Heart left ventricle (tissue), 13 donors: ENCODE results near the gene RNF141.

ENCODE experiments used
- CTCF ChIP-seq, 12 donors: fragments of 200-600 bp; sonication (generic) in 4 of 12; IDR thresholded peaks; one replicate each; pipeline versions ENCODE4 v1.5.0 to v1.8.0; 2018 to 2022; ENCODE audit warnings: antibody characterized with exemption in 12 of 12, mild to moderate bottlenecking in 5 of 12
- POLR2A ChIP-seq, 2 donors: fragments of 450-650 bp; IDR thresholded peaks; one replicate each; pipeline ENCODE4 v1.6.1; 2017; ENCODE audit warnings: antibody characterized with exemption in 2 of 2, mild to moderate bottlenecking in 2 of 2, moderate library complexity in 2 of 2
- donor health status: ischemic (EF 13 %, LVEDD 7.1; RV severe dilation, severe dysfunction).
- donor health status: DM: no; HTN: yes; CAD: no.
- donor health status: DM: no; HTN: no; CAD: no.
- donor health status: ischemic (EF 25% LVEDD 6.9; RV normal size, moderate dysfunction).
- donor health status: ischemic (EF 25% LVEDD 5.7; RV mildly dilated, moderate dysfunction).
- donor health status: ischemic (EF 35%, LVEDD 5.7; RV mildly dilated, moderate dysfunction).
- donor health status: nonischemic (EF 11% LVEDD 7.7; RV severe dilation, severe dysfunction).
- donor health status: DM: yes; HTN: yes; CAD: no.
- donor health status: PGD.
- donor health status: ischemic (EF 29% LVEDD 5.4; RV normal size, mild dysfunction).
- donor health status: nonischemic (EF 23%, LVEDD 6.1; RV moderate dilation, normal function).

DNA sequence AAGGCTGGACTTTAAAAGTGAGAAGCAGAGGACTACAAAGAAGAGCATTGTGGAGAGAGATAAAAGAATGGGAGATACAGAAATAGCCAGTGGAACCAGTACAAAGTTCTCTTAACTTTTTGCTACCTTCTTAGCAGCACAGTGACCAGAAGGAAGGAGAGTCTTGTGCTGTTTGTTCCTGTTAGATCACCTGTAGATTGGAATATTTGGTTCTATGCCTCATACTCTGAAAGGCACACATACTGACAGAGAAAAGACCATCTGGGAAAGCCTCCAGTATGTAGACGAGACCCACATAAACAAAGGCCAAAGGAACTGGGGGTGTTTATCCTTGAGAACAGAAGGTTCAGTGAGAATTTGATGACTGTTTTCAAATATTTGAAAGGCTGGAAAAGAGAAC lies 18.7 kb downstream of the RNF141 start:
- TF ChIP-seq CTCF (IDR thresholded peaks at IDR 0.05) (no peak), POLR2A (IDR thresholded peaks at IDR 0.05) (no peak)
